ENCODE measurements around the gene COMT.

DNA sequence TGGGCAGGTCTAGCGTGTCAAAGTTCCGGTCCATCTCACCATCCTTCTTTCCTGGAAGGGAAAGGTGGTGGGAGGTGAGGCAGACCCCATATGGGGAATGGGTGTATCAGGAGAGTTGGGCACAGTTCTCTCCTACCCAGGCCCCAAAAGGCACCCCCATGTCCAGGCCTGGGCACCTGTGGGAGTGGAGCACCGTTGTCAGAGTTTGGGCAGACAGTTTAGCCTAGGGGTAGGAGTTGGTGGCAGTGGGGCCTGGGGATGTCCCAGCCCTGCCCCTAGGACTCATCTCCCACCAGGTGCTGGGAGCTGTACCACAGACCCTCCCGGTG lies 34.1 kb downstream of the COMT start:
- TF ChIP-seq FOXK1 (CRISPR knock-in tag; IDR thresholded peaks at IDR 0.05) (no peak), IRF2 (CRISPR knock-in tag; IDR thresholded peaks at IDR 0.05; ENCODE audit: borderline replicate concordance, low read depth) (no peak), GABPB1 (CRISPR knock-in tag; IDR thresholded peaks at IDR 0.05) (no peak)
- TF ChIP-seq, protein P1, sequence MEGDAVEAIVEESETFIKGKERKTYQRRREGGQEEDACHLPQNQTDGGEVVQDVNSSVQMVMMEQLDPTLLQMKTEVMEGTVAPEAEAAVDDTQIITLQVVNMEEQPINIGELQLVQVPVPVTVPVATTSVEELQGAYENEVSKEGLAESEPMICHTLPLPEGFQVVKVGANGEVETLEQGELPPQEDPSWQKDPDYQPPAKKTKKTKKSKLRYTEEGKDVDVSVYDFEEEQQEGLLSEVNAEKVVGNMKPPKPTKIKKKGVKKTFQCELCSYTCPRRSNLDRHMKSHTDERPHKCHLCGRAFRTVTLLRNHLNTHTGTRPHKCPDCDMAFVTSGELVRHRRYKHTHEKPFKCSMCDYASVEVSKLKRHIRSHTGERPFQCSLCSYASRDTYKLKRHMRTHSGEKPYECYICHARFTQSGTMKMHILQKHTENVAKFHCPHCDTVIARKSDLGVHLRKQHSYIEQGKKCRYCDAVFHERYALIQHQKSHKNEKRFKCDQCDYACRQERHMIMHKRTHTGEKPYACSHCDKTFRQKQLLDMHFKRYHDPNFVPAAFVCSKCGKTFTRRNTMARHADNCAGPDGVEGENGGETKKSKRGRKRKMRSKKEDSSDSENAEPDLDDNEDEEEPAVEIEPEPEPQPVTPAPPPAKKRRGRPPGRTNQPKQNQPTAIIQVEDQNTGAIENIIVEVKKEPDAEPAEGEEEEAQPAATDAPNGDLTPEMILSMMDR (IDR thresholded peaks at IDR 0.05): no peak
- TF ChIP-seq, protein P2, sequence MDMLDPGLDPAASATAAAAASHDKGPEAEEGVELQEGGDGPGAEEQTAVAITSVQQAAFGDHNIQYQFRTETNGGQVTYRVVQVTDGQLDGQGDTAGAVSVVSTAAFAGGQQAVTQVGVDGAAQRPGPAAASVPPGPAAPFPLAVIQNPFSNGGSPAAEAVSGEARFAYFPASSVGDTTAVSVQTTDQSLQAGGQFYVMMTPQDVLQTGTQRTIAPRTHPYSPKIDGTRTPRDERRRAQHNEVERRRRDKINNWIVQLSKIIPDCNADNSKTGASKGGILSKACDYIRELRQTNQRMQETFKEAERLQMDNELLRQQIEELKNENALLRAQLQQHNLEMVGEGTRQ (CRISPR knock-in tag; IDR thresholded peaks at IDR 0.05): no peak
- TF ChIP-seq, protein P3, sequence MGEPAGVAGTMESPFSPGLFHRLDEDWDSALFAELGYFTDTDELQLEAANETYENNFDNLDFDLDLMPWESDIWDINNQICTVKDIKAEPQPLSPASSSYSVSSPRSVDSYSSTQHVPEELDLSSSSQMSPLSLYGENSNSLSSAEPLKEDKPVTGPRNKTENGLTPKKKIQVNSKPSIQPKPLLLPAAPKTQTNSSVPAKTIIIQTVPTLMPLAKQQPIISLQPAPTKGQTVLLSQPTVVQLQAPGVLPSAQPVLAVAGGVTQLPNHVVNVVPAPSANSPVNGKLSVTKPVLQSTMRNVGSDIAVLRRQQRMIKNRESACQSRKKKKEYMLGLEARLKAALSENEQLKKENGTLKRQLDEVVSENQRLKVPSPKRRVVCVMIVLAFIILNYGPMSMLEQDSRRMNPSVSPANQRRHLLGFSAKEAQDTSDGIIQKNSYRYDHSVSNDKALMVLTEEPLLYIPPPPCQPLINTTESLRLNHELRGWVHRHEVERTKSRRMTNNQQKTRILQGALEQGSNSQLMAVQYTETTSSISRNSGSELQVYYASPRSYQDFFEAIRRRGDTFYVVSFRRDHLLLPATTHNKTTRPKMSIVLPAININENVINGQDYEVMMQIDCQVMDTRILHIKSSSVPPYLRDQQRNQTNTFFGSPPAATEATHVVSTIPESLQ (CRISPR knock-in tag; IDR thresholded peaks at IDR 0.05): no peak
- TF ChIP-seq, protein P4, sequence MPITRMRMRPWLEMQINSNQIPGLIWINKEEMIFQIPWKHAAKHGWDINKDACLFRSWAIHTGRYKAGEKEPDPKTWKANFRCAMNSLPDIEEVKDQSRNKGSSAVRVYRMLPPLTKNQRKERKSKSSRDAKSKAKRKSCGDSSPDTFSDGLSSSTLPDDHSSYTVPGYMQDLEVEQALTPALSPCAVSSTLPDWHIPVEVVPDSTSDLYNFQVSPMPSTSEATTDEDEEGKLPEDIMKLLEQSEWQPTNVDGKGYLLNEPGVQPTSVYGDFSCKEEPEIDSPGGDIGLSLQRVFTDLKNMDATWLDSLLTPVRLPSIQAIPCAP (CRISPR knock-in tag; IDR thresholded peaks at IDR 0.05): no peak

Data from WTC11 (cell line).